Liver (tissue), 9 donors: ENCODE data around the gene TOLLIP. TPM values are rescaled to one million over a fixed set of nuclear protein-coding genes. Genes with fewer than 3 reads are reported as not detected.

ENCODE experiments used
- DNase-seq: peaks from one replicate; pipeline ENCODE4 v3.0.0-alpha.2; 2017; ENCODE audit warnings: low spot score
- H3K27ac ChIP-seq, 2 donors: one replicate each; pipeline ENCODE4 v1.7.0; 2013; ENCODE audit warnings: inconsistent platforms in 2 of 2, low read length in 2 of 2, control low read depth in 1 of 2, low read depth in 1 of 2, mild to moderate bottlenecking in 1 of 2
- H3K27me3 ChIP-seq, 4 donors: one replicate each; pipeline versions ENCODE4 v1.6.1 to v1.7.0; 2013; ENCODE audit warnings: low read length in 3 of 4, inconsistent platforms in 1 of 4, mild to moderate bottlenecking in 1 of 4, moderate library complexity in 1 of 4; ENCODE audit not compliant: control insufficient read depth in 4 of 4, insufficient read depth in 4 of 4
- H3K36me3 ChIP-seq, 4 donors: one replicate each; pipeline versions ENCODE4 v1.6.1 to v1.7.0; 2013; ENCODE audit warnings: low read length in 3 of 4, mild to moderate bottlenecking in 3 of 4, low read depth in 1 of 4, moderate library complexity in 1 of 4; ENCODE audit not compliant: control insufficient read depth in 4 of 4, insufficient read depth in 3 of 4
- H3K4me1 ChIP-seq, 4 donors: one replicate each; pipeline versions ENCODE4 v1.6.1 to v1.7.0; 2013; ENCODE audit warnings: low read length in 3 of 4, mild to moderate bottlenecking in 3 of 4, moderate library complexity in 1 of 4; ENCODE audit not compliant: control insufficient read depth in 4 of 4, insufficient read depth in 4 of 4
- H3K4me3 ChIP-seq, 3 donors: one replicate each; pipeline versions ENCODE4 v1.6.1 to v1.7.0; 2013; ENCODE audit warnings: low read length in 3 of 3, control low read depth in 1 of 3, low read depth in 1 of 3, mild to moderate bottlenecking in 1 of 3
- H3K9ac ChIP-seq, 2 donors: one replicate each; pipeline ENCODE4 v1.7.0; 2013; ENCODE audit warnings: low read length in 2 of 2, mild to moderate bottlenecking in 2 of 2, moderate library complexity in 2 of 2, control low read depth in 1 of 2, low read depth in 1 of 2
- H3K9me3 ChIP-seq, 4 donors: one replicate each; pipeline versions ENCODE4 v1.6.1 to v1.7.0; 2013; ENCODE audit warnings: low read length in 3 of 4; ENCODE audit not compliant: control insufficient read depth in 4 of 4
- EGR1 ChIP-seq, 2 donors: IDR thresholded peaks; 2 replicates each; pipeline ENCODE4 v1.6.1; 2016 to 2018; ENCODE audit warnings: antibody characterized with exemption in 2 of 2, low read depth in 2 of 2
- GABPA ChIP-seq, 2 donors: IDR thresholded peaks in 1 of 2; conservative IDR thresholded peaks in 1 of 2; 2 replicates each; pipeline ENCODE4 v1.6.1; 2016; ENCODE audit warnings: antibody characterized with exemption in 2 of 2, mild to moderate bottlenecking in 1 of 2, moderate library complexity in 1 of 2
- HNF4A ChIP-seq, 2 donors: conservative IDR thresholded peaks; 2 replicates each; pipeline ENCODE4 v1.6.1; 2016; ENCODE audit warnings: antibody characterized with exemption in 2 of 2, mild to moderate bottlenecking in 2 of 2
- JUND ChIP-seq, 2 donors: IDR thresholded peaks; 2 replicates each; pipeline ENCODE4 v1.6.1; 2016; ENCODE audit warnings: antibody characterized with exemption in 2 of 2
- NR2F2 ChIP-seq: IDR thresholded peaks from 2 replicates; pipeline ENCODE4 v1.6.1; 2016; ENCODE audit warnings: antibody characterized with exemption
- RAD21 ChIP-seq, 2 donors: IDR thresholded peaks; 2 replicates each; pipeline ENCODE4 v1.6.1; 2016; ENCODE audit warnings: antibody characterized with exemption in 2 of 2, mild to moderate bottlenecking in 2 of 2
- RXRA ChIP-seq, 2 donors: IDR thresholded peaks; 2 replicates each; pipeline ENCODE4 v1.6.1; 2017 to 2018; ENCODE audit warnings: antibody characterized with exemption in 2 of 2, mild to moderate bottlenecking in 1 of 2
- YY1 ChIP-seq: IDR thresholded peaks from 2 replicates; pipeline ENCODE4 v1.6.1; 2016; ENCODE audit warnings: antibody characterized with exemption, mild to moderate bottlenecking
- WGBS: extraction: QIAGEN DNeasy Blood & Tissue Kit; methylation state at CpG from one replicate; pipeline ENCODE4 v1.1.7; 2013; 5-methylcytosine and 5-hydroxymethylcytosine counted together
- polyA plus RNA-seq, 2 donors: library from polyadenylated mRNA; stranded (reverse) in 1 of 2; unstranded in 1 of 2; fragments of 200-250 nt in 1 of 2; fragments of >200 nt in 1 of 2; fragmentation: Nextera tagmentation in 1 of 2; extraction: Ambion mirVana in 1 of 2; gene quantifications; one replicate each; pipeline versions ENCODE4 v1.2.1 to v1.2.3, GENCODE V29; 2013 to 2015
- total RNA-seq, 2 donors: library from RNA; depleted of rRNA; stranded (reverse); fragments of >200 nt; gene quantifications; one replicate each; pipeline ENCODE4 v1.2.3, GENCODE V29; 2014
- TF ChIP-seq, protein P1 (sequence below): IDR thresholded peaks from 2 replicates; pipeline ENCODE4 v1.6.1; 2016; ENCODE audit warnings: antibody characterized with exemption
- TF ChIP-seq, protein P2 (sequence below): IDR thresholded peaks from 2 replicates; pipeline ENCODE4 v1.6.1; 2016; ENCODE audit warnings: antibody characterized with exemption, mild to moderate bottlenecking
- donor health status: healthy.
- donor health status: healthy.
- donor health status: healthy.
- donor health status: healthy.
- donor health status: healthy.

The TOLLIP gene
- total and polyA plus RNA-seq, 4 donors: 27.5 to 102 (median 72.9) TPM

DNA sequence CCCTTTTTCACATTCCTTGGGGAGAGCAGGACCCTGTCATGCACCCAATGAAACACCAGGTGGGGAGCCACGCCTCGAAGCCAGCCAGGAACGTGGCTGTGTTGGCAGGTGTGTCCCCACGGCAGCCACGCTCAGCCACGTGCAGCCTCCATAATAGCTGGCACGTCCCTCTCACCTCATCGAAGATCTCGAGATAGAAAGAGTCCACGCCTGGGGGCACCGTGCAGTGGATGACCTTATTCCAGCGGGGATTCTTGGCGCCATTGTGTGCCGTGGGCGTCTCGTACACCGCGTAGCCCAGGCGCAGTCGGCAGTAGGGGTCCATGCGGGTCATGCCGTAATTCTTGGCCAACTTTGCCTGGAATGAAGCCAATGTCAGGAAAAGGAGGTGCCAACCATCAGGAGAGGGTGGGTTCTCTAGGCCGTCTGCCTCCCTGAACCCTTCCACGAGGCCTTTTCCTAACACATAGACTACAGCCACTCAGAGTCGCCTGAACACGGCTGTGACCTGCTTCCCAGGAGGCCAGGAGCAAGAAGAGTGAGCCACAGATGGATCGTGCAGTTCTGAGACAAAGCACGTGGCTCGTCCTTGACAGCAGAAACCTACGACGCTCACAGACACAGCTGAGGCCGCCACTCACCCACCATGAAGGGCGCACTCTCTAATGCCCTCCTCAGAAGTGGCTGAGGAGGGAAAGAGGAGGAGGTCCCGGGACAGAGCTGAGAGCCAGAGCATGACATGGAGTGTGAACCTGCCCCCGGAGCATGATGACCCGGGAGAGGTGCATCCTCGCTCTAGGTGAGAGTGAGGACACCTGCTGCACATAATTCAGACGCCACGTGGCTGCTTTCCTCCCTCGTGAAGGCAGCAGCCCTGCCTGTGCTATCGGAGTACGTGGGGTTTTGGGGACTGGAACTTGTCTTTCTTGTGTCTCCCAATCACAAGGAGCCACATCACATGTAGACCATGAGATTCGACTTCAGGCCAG, 19.1 kb downstream of the TOLLIP start:
- no peaks in the 10 kb centered on the region for H3K27me3 ChIP-seq
- TF ChIP-seq YY1 (no peak), HNF4A (conservative IDR thresholded peaks at IDR 0.05) (no peak), RXRA (IDR thresholded peaks at IDR 0.05) (no peak), RAD21 (IDR thresholded peaks at IDR 0.05) (no peak), NR2F2 (no peak), GABPA (IDR thresholded peaks at IDR 0.05 in 1 of 2, conservative IDR thresholded peaks at IDR 0.05 in 1 of 2) (no peak)
- TF ChIP-seq, protein P1, sequence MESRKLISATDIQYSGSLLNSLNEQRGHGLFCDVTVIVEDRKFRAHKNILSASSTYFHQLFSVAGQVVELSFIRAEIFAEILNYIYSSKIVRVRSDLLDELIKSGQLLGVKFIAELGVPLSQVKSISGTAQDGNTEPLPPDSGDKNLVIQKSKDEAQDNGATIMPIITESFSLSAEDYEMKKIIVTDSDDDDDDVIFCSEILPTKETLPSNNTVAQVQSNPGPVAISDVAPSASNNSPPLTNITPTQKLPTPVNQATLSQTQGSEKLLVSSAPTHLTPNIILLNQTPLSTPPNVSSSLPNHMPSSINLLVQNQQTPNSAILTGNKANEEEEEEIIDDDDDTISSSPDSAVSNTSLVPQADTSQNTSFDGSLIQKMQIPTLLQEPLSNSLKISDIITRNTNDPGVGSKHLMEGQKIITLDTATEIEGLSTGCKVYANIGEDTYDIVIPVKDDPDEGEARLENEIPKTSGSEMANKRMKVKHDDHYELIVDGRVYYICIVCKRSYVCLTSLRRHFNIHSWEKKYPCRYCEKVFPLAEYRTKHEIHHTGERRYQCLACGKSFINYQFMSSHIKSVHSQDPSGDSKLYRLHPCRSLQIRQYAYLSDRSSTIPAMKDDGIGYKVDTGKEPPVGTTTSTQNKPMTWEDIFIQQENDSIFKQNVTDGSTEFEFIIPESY: no peak
- TF ChIP-seq, protein P2, sequence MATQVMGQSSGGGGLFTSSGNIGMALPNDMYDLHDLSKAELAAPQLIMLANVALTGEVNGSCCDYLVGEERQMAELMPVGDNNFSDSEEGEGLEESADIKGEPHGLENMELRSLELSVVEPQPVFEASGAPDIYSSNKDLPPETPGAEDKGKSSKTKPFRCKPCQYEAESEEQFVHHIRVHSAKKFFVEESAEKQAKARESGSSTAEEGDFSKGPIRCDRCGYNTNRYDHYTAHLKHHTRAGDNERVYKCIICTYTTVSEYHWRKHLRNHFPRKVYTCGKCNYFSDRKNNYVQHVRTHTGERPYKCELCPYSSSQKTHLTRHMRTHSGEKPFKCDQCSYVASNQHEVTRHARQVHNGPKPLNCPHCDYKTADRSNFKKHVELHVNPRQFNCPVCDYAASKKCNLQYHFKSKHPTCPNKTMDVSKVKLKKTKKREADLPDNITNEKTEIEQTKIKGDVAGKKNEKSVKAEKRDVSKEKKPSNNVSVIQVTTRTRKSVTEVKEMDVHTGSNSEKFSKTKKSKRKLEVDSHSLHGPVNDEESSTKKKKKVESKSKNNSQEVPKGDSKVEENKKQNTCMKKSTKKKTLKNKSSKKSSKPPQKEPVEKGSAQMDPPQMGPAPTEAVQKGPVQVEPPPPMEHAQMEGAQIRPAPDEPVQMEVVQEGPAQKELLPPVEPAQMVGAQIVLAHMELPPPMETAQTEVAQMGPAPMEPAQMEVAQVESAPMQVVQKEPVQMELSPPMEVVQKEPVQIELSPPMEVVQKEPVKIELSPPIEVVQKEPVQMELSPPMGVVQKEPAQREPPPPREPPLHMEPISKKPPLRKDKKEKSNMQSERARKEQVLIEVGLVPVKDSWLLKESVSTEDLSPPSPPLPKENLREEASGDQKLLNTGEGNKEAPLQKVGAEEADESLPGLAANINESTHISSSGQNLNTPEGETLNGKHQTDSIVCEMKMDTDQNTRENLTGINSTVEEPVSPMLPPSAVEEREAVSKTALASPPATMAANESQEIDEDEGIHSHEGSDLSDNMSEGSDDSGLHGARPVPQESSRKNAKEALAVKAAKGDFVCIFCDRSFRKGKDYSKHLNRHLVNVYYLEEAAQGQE: no peak
- H3K27ac ChIP-seq: no peak overlapping the region
- H3K4me3 ChIP-seq: no peak overlapping the region
- H3K36me3 ChIP-seq: peaks cover 14 to 66% (median 37%) of the 10 kb centered on the region in 4 donors
- DNase-seq: no peak
- WGBS: 91% methylated on average over 43 of the region's 43 CpGs
- H3K9ac ChIP-seq: no peak overlapping the region
- no peaks in the 10 kb centered on the region for H3K9me3 ChIP-seq
- peaks cover 0 to 7% (median 0%) of the 10 kb centered on the region in 4 donors for H3K4me1 ChIP-seq

DNA sequence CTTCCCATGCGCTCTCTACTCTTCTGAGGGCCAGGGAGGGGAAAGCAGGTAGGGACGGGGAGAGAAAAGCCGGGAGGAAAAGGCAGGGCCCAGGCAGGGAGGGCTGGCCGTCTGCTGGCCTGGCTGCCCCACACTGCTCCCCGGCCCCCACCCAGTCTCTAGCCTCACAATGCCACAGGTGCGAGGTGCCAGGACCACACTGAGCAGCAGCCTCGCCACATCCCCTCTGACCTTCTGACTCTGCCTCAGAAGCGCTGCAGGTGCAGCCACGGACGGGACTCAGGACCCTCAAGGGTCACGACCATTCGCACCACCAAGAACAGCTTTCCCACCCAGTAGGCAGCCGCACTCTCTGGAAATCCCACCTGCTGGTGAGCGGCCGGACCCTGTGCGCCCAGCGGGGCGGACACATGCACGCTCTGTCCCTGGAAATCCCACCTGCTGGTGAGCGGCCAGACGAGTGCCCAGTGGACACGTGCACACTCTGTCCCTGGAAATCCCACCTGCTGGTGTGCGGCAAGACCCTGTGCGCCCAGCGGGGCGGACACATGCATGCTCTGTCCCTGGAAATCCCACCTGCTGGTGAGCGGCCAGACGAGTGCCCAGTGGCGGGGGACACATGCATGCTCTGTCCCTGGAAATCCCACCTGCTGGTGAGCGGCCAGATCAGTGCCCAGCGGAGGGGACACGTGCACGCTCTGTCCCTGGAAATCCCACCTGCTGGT, 20.1 kb downstream of the TOLLIP start:
- DNase-seq: no peak

More for the DNA sequence above, 20.1 kb downstream of the TOLLIP start:
- TF ChIP-seq RAD21 (IDR thresholded peaks at IDR 0.05): no peak
- no peak for TF ChIP-seq EGR1 (IDR thresholded peaks at IDR 0.05; ENCODE audit: low read depth in 2 of 2)
- TF ChIP-seq YY1: no peak
- TF ChIP-seq, protein P2: no peak
- TF ChIP-seq HNF4A (conservative IDR thresholded peaks at IDR 0.05): no peak
- TF ChIP-seq JUND (IDR thresholded peaks at IDR 0.05): no peak
- 96% methylated on average over 33 of the region's 33 CpGs for WGBS
- Histone ChIP-seq H3K36me3 (peaks cover 15 to 72% (median 40%) of the 10 kb centered on the region in 4 donors), H3K4me3 (no peak overlapping the region), H3K27me3 (no peaks in the 10 kb centered on the region), H3K9me3 (no peaks in the 10 kb centered on the region), H3K9ac (no peak overlapping the region), H3K4me1 (peaks cover 0 to 7% (median 0%) of the 10 kb centered on the region in 4 donors), H3K27ac (no peak overlapping the region)
